NCI-H510A (cell line): ENCODE data around the gene TBC1D16.
"Not testable (repeated sequence)": the region's sequence is repeated elsewhere in the genome, so short reads cannot be mapped to it uniquely, and the experiment has no call there.

Experiments used
- DNase-seq: peaks from one replicate; lab custom pipeline; 2025; lab: John Stamatoyannopoulos, UW

TBC1D16 gene

DNA sequence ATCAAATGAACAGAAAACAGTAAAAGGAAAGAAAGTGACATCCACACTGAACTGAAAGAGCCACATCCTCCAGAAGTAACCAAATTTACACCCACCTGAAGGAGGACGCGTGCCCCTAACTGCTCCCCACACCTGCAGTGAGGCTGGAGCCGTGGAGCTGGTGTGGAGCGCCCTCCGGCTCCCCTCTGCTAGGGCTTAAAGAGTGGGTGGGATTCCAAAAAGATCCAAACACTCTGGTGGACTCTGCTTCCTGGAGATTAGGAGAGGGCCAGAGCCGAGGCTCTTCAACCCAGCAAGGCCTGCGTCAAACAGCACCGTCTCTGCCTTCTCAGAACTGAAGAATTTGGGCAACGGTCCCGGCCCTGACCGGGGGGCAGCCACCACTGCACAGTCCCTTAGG lies 16.0 kb upstream of the TBC1D16 start:
- no peak for DNase-seq

GRCh38 chr17:80050706-80051105 lies 15.0 kb upstream of the TBC1D16 start:
- DNase-seq = no peak

DNA sequence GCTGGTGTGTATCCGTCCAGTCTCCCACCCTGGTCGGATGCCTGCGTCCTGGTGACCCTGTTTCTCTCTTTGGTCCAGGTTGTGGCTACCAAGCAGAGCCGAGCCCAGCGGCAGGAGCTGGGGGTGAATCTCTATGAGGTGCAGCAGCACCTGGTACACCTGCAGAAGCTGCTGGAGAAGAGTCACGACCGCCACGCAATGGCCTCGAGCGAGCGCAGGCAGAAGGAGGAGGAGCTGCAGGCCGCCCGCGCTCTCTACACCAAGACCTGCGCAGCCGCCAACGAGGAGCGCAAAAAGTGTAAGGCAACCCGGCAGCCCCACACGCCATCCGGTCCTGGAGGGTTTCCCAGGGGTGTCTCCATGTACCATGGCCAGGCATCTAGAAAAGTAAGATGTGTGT lies 14.3 kb upstream of the TBC1D16 start:
- no peak for DNase-seq

GRCh38 chr17:80047176-80047575 lies 11.5 kb upstream of the TBC1D16 start:
- peak; percentile 84 for DNase-seq

DNA sequence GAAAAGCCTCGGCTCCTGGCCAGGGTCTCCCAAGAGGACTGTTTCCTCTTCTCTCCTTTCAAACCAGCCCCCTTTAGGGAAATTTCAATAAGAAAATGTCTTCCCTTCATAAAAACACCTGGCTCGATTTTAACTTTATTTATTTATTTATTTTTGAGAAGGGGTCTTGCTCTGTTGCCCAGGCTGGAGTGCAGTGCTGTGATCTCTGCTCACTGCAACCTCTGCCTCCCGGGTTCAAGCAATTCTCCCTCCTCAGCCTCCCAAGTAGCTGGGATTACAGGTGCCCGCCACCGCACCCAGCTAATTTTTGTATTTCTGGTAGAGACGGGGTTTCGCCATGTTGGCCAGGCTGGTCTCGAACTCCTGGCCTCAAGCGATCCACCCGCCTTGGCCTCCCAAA lies 11.0 kb upstream of the TBC1D16 start:
- DNase-seq = not testable (repeated sequence)

DNA sequence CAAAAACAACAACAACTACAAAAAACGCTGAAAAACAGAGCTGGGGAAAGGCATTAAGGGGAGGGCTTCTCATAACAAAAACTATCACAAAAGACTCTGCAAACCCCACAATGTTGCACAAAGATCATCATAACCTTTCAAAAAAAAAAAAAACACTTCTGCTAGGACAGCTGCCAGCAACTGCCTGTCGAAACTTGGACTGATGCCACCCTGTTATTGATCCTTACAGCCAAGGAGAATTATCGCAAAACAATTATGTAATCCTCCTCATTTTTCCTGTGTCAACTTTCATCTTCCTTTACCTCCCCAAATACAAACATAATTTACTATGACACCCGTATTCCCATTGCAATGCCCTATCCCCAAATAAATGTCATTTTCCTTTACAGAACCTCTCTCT lies 10.0 kb upstream of the TBC1D16 start:
- DNase-seq = peak; percentile 28

DNA sequence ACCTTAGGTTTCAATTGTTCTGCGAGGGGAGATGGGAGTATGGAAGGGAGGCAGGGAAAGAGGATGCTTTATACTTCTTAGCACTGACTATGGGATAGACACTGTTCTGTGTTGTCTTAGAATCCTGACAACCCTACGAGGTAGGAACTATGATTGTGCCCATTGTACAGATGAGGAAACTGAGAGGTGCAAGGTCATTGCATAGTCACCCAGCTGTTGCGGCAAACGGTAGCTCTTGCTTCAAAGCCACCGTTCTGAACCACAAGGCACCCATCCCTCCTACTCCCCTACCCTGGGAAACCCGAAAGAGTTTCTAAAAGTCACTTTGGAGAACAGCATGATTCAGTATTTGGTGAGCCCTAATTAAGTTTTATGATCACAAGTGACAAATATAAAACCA lies 8.3 kb upstream of the TBC1D16 start:
- DNase-seq = no peak

GRCh38 chr17:80036715-80037477 lies 1.2 kb upstream of the TBC1D16 start:
- DNase-seq = peak; percentile 32

DNA sequence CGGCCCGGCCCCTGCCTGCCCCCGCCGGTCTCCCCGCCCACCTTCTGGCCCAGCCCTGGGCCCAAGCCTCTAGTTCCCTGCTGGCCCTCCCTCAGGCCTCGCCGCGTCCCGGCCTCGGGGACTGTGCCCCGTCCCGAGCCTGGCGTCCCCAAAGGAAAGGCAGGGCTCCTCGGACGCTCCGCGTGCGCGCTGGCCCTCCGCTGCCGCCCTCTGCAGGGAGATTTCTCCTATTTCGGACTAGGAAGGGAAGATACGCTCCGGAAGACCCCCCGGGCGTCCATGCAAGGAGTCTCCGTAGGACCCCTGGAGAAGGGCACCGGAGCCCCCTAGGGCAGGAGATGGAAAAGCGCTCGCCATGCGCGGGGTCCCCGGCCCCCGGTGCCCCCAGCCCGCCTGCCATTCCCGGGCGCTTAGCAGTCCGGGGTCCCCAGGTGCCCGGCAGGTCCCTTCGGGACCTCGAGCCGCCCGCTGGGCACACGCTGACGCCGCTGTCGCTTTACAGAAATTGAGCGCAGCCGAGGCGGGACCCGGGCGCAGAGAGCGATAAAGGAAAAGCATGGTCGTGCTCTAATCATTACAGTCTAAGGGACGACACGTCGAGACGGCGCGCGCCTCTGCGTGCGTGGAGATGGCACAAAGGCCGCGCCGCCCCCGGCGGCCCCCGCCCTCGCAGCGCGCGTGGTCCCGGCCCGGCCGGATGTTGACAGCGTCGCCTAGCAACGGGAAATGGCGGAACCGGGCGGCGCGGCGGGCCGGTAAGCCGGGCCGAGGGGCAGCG lies 454 bp upstream of the TBC1D16 start, which contains the start of gene CCDC40:
TSS of gene CCDC40 (plus strand) at position 706 of the 778 bp plus-strand sequence. CDS start at position 727, 21 bp downstream.
- peak; percentile 73 for DNase-seq

- DNase-seq = no peak
Observed at GRCh38 chr17:80034791-80035686, 633 bp downstream of the TBC1D16 start.

DNA sequence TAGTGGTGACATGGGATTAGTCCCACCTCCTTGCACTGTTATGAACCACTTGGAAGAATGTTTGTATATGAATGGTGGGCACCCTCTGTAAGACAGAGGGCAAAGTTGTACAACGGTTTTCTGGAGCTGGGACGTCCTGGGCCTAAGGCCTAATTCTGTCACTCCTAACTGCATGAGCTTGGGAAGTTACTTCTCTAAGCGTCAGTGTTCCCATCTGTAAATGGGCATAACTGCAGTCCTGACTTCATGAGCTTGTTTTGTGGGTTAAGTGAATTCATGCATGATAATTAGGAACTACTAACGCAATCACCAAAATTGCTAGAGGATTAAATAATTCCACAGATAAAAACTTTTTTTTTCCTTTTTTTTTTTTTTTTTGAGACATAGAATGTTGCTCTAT lies 1.8 kb downstream of the TBC1D16 start:
- no peak for DNase-seq

GRCh38 chr17:80032614-80033171 lies 3.0 kb downstream of the TBC1D16 start:
- no peak for DNase-seq

DNA sequence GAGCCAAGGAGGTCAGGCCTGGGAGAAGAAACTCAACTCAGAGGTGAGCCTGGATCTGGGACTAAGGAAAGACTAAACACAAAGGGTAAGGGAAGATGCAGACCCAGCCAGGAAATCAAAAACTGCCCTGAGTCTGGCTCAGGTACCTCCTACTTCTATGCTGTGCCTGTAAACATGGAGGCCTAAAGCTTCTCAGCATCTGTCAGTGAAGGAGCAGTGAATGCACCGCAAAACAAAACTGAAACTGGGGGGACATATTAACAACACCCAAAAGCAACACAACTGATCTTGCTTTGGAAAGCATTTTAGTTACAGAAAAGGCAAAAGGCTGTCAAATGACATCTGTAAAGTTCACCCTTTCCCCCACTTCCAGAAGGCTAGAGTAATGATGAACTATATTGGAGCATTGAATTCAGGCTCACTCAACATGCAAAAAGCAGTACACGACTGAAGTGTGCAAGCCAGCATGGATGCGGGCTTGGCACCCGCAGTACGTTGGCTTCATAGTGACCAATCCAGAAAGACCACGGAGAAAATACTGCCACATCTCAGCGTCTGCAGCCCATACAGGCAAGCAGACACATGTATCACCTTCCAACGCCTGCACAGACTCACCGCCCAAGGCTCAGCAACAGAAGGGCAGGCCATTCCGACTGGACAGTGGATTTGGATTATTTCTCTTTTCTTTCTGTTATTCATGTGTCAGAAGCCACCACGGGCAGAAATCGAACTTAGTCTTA lies 3.8 kb downstream of the TBC1D16 start:
- DNase-seq = no peak

DNA sequence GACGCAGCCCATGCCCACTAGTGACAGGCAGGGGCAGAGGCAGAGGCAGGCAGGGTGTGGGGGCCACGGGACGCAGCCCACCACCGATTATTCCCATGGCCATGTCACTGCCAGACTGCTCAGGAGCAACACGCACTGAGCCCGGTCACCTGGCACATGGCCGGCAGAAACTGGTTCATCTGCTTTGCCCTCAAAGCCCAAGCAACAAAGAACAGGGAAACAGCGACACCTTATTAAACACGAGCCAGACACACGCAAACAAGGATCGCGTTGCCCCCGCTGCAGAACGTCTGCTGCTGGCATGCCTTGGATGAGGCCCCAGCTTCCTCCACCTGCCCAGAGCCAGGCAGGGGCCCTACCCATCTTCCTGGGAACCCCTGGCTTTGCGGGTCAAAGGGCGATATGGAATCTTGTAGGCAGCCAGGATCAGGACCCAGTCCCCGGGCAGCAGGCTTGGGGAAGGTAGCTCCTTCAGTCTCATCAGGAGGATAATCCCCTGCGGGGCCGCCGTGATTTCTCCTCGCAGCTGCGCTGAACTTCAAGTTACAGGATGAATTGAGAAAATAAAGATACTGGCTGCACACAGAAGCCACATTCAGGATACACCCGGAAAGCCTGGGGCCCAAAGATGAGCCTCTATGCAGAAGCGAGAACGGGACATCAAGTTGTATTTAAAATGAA lies 4.8 kb downstream of the TBC1D16 start:
- peak; percentile 78 for DNase-seq

GRCh38 chr17:80029258-80029974 lies 6.3 kb downstream of the TBC1D16 start:
- no peak for DNase-seq

DNA sequence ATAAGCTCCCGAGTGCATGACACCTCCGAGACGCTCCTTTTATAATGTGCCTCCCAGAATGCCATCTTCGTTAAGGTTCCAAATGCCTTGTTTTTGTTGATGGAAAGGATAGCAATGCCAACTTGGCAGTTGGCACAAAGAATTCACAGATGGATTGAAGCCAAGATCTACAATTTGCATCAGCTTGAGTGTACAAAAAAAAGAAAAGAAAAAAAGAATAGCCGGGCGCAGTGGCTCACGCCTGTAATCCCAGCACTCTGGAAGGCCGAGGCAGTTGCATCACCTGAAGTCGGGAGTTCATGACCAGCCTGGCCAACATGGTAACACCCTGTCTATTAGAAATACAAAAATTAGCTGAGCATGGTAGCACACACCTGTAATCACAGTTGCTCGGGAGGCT lies 7.6 kb downstream of the TBC1D16 start:
- no peak for DNase-seq

GRCh38 chr17:80027043-80027435 lies 8.6 kb downstream of the TBC1D16 start:
- no peak for DNase-seq

DNA sequence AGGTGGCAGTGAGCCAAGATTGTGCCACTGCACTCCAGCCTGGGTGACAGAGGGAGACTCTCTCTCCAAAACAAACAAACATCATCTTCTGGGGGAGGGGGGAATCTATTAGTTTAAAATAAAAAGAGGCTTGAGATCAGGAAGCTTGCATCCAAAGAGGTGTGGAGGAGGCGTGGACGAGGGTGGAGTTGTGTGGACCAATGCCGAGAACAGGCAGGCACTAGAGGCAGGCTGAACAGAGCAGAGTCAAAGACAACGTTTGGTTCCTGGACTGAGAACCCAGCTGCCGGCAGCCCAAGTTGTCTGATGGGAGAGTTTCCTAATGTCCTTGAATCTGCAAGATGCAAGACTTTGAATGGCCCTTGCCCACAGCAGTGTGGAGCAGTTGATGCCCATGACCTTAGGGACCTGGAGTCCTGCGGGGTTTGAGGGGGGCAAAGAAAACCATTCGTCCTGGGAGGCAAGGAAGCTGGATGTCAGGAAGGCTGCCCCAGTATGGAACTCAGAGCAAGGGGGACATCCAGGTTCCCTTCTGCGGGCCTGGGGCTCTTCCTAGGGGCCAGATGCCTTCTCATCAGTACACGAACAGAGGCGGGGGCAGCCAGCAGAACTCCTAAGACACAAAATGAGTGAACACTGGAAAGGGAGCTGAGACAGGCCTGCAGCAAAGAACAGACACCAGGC lies 9.2 kb downstream of the TBC1D16 start:
- peak; percentile 75 for DNase-seq

DNA sequence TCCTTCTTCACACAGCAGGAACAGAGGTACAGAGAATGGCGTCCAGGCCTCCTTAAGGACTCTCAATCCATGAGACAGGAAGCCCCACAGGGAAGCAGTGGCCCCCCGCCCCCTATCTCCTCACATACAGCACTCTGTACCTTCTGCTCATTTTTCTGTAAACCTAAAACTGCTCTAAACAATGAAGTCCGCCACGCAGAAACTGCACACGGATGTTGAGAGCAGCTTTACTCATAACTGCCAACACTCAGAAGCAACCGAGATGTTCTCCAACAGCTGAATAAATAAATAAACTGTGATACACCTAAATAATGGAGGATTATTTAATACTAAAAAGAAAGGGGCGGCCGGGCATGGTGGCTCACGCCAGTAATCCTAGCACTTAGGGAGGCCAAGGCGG lies 9.9 kb downstream of the TBC1D16 start:
- no peak for DNase-seq
